ENCODE measurements around the gene STK4.

- TF ChIP-seq EZH2 (IDR thresholded peaks at IDR 0.05; ENCODE audit: borderline replicate concordance, low read length) (no peak), CTCF (conservative IDR thresholded peaks at IDR 0.05 in 1 of 2, IDR thresholded peaks at IDR 0.05 in 1 of 2; ENCODE audit: extremely low read depth in 1 of 2, insufficient read depth in 1 of 2, low read depth in 1 of 2, low read length in 2 of 2) (no peak)
Observed at GRCh38 chr20:45085289-45085688, 119.0 kb downstream of the STK4 start.

Data from mammary epithelial cell (primary cell).